Stomach (tissue), 9 donors: Measurements from ENCODE around the gene SNAP91. TPM values are rescaled to one million over a fixed set of nuclear protein-coding genes. Genes with fewer than 3 reads are reported as not detected.
"Not testable (repeated sequence)": the region's sequence is repeated elsewhere in the genome, so short reads cannot be mapped to it uniquely, and the experiment has no call there.

ENCODE experiments used
- DNase-seq, 2 donors: peaks; one replicate each; pipeline versions ENCODE4 v3.0.0 to v3.0.0-alpha.2; 2013 to 2019
- H3K27ac ChIP-seq, 5 donors: fragments of 200-600 bp in 4 of 5; sonication (generic) in 4 of 5; one replicate each; pipeline ENCODE4 v1.5.1; 2013 to 2019; ENCODE audit warnings: mild to moderate bottlenecking in 1 of 5, moderate library complexity in 1 of 5
- H3K27me3 ChIP-seq, 3 donors: fragments of 200-600 bp; sonication (generic); one replicate each; pipeline ENCODE4 v1.5.1; 2017 to 2019; ENCODE audit warnings: mixed run types in 1 of 3
- H3K36me3 ChIP-seq, 4 donors: fragments of 200-600 bp; sonication (generic); 1 replicate in 3 of 4; 2 replicates in 1 of 4; pipeline ENCODE4 v1.5.1; 2016 to 2019
- H3K4me1 ChIP-seq, 4 donors: fragments of 200-600 bp; sonication (generic); one replicate each; pipeline ENCODE4 v1.5.1; 2016 to 2019
- H3K4me3 ChIP-seq, 4 donors: fragments of 200-600 bp; sonication (generic) in 3 of 4; one replicate each; pipeline ENCODE4 v1.5.1; 2016 to 2019; ENCODE audit warnings: mild to moderate bottlenecking in 1 of 4
- H3K9me3 ChIP-seq, 4 donors: fragments of 200-600 bp; sonication (generic); one replicate each; pipeline ENCODE4 v1.5.1; 2016 to 2019
- CTCF ChIP-seq, 7 experiments: fragments of 450-650 bp in 4 of 7; fragments of 200-600 bp in 3 of 7; sonication (generic) in 3 of 7; IDR thresholded peaks; one replicate each; pipeline ENCODE4 v1.5.1; 2016 to 2019; ENCODE audit warnings: antibody characterized with exemption in 7 of 7, control low read depth in 2 of 7, mild to moderate bottlenecking in 1 of 7
- EP300 ChIP-seq: sonication (generic); formaldehyde crosslinking; IDR thresholded peaks from one replicate; pipeline ENCODE4 v1.6.1; 2017; ENCODE audit warnings: antibody characterized with exemption
- POLR2A ChIP-seq, 4 donors: fragments of 450-650 bp; IDR thresholded peaks; one replicate each; pipeline ENCODE4 v1.6.1; 2016; ENCODE audit warnings: antibody characterized with exemption in 4 of 4, control low read depth in 2 of 4, mild to moderate bottlenecking in 1 of 4, moderate library complexity in 1 of 4
- POLR2AphosphoS5 ChIP-seq, 3 donors: sonication (generic); formaldehyde crosslinking; IDR thresholded peaks; one replicate each; pipeline ENCODE4 v1.6.1; 2016; ENCODE audit warnings: antibody characterized with exemption in 3 of 3
- WGBS, 5 donors: extraction: QIAGEN DNeasy Blood & Tissue Kit in 3 of 5; methylation state at CpG; one replicate each; pipeline versions ENCODE4 v1.1.5 to v1.1.7; 2013 to 2018; 5-methylcytosine and 5-hydroxymethylcytosine counted together
- intact Hi-C: fragments of 100-400 bp; cut with DNase I; formaldehyde crosslinking; loops from one replicate; pipeline ENCODE4 v1.15.1; 2023; ENCODE audit warnings: low total_unique reads
- polyA plus RNA-seq, 3 donors: library from polyadenylated mRNA; stranded (reverse); fragments of 200-250 nt; gene quantifications; one replicate each; pipeline ENCODE4 v1.2.3, GENCODE V29; 2013
- total RNA-seq, 5 donors: library from RNA; depleted of rRNA; stranded (reverse); fragments of >200 nt; gene quantifications; one replicate each; pipeline versions ENCODE4 v1.1.0 to v1.2.3, GENCODE V29; 2014 to 2016
- donor health status: healthy with polysubstance abuse.
- donor health status: Bipolar disorder and iron deficiency.
- donor health status: healthy.

SNAP91 gene
- total and polyA plus RNA-seq, 8 donors = 0.12 to 3.5 (median 0.41) TPM; not detected in 4

- Histone ChIP-seq H3K9me3 (peaks cover 0 to 4% (median 0%) of the 10 kb centered on the region in 4 donors), H3K4me1 (no peaks in the 10 kb centered on the region), H3K4me3 (no peak overlapping the region), H3K27ac (no peak overlapping the region), H3K27me3 (no peaks in the 10 kb centered on the region), H3K36me3 (no peaks in the 10 kb centered on the region)
- DNase-seq = no peak
- TF ChIP-seq POLR2AphosphoS5 (IDR thresholded peaks at IDR 0.05) = no peak
- TF ChIP-seq CTCF (IDR thresholded peaks at IDR 0.05) = no peak
- TF ChIP-seq EP300 = no peak
- TF ChIP-seq POLR2A (IDR thresholded peaks at IDR 0.05) = no peak
- intact Hi-C loops = no loop called here
These were observed 152.0 kb downstream of the SNAP91 start for GRCh38 chr6:83556871-83557270.

GRCh38 chr6:83551748-83552147 lies 157.2 kb downstream of the SNAP91 start:
- H3K4me3 ChIP-seq, intact Hi-C loops, H3K9me3 ChIP-seq, H3K27ac ChIP-seq, DNase-seq, H3K4me1 ChIP-seq, H3K27me3 ChIP-seq, H3K36me3 ChIP-seq: not testable (repeated sequence)
- 83 to 96% (median 92%) methylated on average over 4 of the region's 4 CpGs for WGBS, 5 donors

GRCh38 chr6:83550482-83550881 lies 158.4 kb downstream of the SNAP91 start:
- intact Hi-C loops, H3K9me3 ChIP-seq, H3K4me3 ChIP-seq, H3K4me1 ChIP-seq, H3K27ac ChIP-seq, H3K27me3 ChIP-seq, DNase-seq, H3K36me3 ChIP-seq: not testable (repeated sequence)
- 63 to 71% (median 67%) methylated on average over 5 of the region's 5 CpGs for whole genome bisulfite sequencing, 5 donors

- Histone ChIP-seq H3K36me3 (no peaks in the 10 kb centered on the region), H3K27me3 (peaks cover 0 to 9% (median 0%) of the 10 kb centered on the region in 3 donors), H3K27ac (no peak overlapping the region), H3K4me1 (no peaks in the 10 kb centered on the region), H3K9me3 (peaks cover 0 to 4% (median 4%) of the 10 kb centered on the region in 4 donors), H3K4me3 (no peak overlapping the region)
- WGBS, 5 donors = 20 to 39% (median 29%) methylated on average over 5 of the region's 5 CpGs
- intact Hi-C loops = no loop called here
- TF ChIP-seq POLR2A (IDR thresholded peaks at IDR 0.05) (no peak), CTCF (IDR thresholded peaks at IDR 0.05) (no peak), EP300 (no peak), POLR2AphosphoS5 (IDR thresholded peaks at IDR 0.05) (no peak)
- no peak for DNase-seq
These were observed 162.3 kb downstream of the SNAP91 start for GRCh38 chr6:83546636-83547035.

GRCh38 chr6:83539678-83540077 lies 169.2 kb downstream of the SNAP91 start:
- H3K27ac ChIP-seq = no peak overlapping the region
- no peak for DNase-seq
- TF ChIP-seq POLR2A (IDR thresholded peaks at IDR 0.05) (no peak), CTCF (IDR thresholded peaks at IDR 0.05) (no peak), EP300 (no peak), POLR2AphosphoS5 (IDR thresholded peaks at IDR 0.05) (no peak)
- no peaks in the 10 kb centered on the region for H3K27me3 ChIP-seq
- WGBS, 5 donors = 77 to 81% (median 79%) methylated on average over 4 of the region's 4 CpGs
- no peak overlapping the region for H3K4me3 ChIP-seq
- H3K4me1 ChIP-seq = no peaks in the 10 kb centered on the region
- no peaks in the 10 kb centered on the region for H3K9me3 ChIP-seq
- intact Hi-C loops = no loop called here
- H3K36me3 ChIP-seq = no peaks in the 10 kb centered on the region
